Fibroblast of peridontal ligament (primary cell): Measurements from ENCODE around the gene INPP4B.

Experiments used
- DNase-seq: peaks from one replicate; pipeline ENCODE4 v3.0.0-alpha.2; 2010; ENCODE audit errors: extremely low read depth

The INPP4B gene

GRCh38 chr4:142009751-142010150 is 836.4 kb downstream of the INPP4B start:
- DNase-seq: no peak

DNA sequence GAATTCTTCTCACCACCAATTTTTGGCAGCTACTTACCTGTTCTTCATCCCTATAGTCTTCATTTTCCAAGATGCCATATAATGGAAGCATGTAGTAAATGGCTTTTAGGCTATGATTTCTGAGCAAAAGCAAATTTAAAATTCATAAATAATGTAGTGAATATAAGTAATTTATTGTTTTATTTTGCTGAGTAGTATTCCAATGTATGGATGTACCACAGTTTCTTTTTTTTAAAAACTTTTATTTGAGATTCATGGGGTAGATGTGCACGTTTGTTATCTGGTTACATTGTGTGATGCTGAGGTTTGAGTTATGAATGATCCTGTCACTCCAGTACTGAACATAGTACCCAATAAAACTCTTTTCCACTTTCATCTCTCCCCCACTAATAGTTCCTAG is 840.6 kb downstream of the INPP4B start:
- no peak for DNase-seq

GRCh38 chr4:141999446-142000143 is 846.5 kb downstream of the INPP4B start:
- DNase-seq: no peak

- DNase-seq: no peak
Measured at GRCh38 chr4:141995056-141995455, 851.0 kb downstream of the INPP4B start.

DNA sequence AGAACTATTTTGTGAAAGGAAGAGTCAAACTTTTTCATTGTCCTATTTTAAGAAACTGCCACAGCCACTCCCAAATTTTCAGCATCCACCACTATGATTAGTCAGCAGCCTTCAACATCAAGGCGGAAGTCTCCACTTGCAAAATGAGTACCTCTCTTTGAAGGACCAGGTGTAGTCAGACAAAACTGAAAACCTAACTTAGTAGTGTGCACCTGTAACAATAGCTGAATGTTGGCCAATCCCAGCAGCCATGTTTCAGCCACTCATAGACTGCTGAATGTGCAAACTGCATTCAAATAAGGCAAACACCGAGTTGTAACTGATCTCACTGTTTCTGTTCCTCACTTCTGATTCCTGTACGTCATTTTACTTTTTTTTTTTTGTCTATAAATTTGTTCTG is 868.7 kb downstream of the INPP4B start:
- DNase-seq: no peak
